Kidney epithelial cell (primary cell): Measurements from ENCODE around the gene BPIFB1. TPM values are rescaled to one million over a fixed set of nuclear protein-coding genes. Genes with fewer than 3 reads are reported as not detected.

Experiments
- DNase-seq: peaks from one replicate; pipeline ENCODE4 v3.0.0-alpha.2; 2010; ENCODE audit warnings: low read depth
- H3K27me3 ChIP-seq: 2 replicates; pipeline ENCODE4 v1.6.0; 2011; ENCODE audit warnings: low read length; ENCODE audit not compliant: control insufficient read depth, insufficient read depth
- H3K36me3 ChIP-seq: 2 replicates; pipeline ENCODE4 v1.5.1; 2011; ENCODE audit warnings: low read length; ENCODE audit not compliant: control insufficient read depth, insufficient read depth
- H3K4me3 ChIP-seq: 2 replicates; pipeline ENCODE4 v1.5.1; 2011; ENCODE audit warnings: low read depth, mild to moderate bottlenecking, control low read depth, low read length
- CTCF ChIP-seq: IDR thresholded peaks from 2 replicates; pipeline ENCODE4 v1.5.1; 2011; ENCODE audit warnings: mild to moderate bottlenecking, moderate library complexity, low read length, control low read depth, inconsistent platforms; ENCODE audit not compliant: insufficient read depth, poor library complexity, severe bottlenecking
- total RNA-seq: library from RNA; depleted of rRNA; stranded (reverse); fragments of >200 nt; gene quantifications from 2 replicates; pipeline ENCODE4 v1.2.3, GENCODE V29; 2015

The BPIFB1 gene
- total RNA-seq, 1 donor from 2014 or later, result not detected

- Histone ChIP-seq H3K4me3 (no peak overlapping the region), H3K27me3 (peaks cover 2% of the 10 kb centered on the region), H3K36me3 (no peaks in the 10 kb centered on the region)
- DNase-seq, result no peak
- TF ChIP-seq CTCF, result no peak
These were observed 21.5 kb upstream of the BPIFB1 start for GRCh38 chr20:33261465-33261864.

- no peaks in the 10 kb centered on the region for H3K36me3 ChIP-seq
- H3K27me3 ChIP-seq, result peaks cover 2% of the 10 kb centered on the region
- no peak overlapping the region for H3K4me3 ChIP-seq
- peak; percentile 7 for DNase-seq
- TF ChIP-seq CTCF, result peak; percentile 77
These were observed 20.4 kb upstream of the BPIFB1 start for GRCh38 chr20:33262658-33263065.

GRCh38 chr20:33263784-33264183 is 19.2 kb upstream of the BPIFB1 start:
- Histone ChIP-seq H3K4me3 (no peak overlapping the region), H3K27me3 (peaks cover 2% of the 10 kb centered on the region), H3K36me3 (no peaks in the 10 kb centered on the region)
- no peak for DNase-seq
- no peak for TF ChIP-seq CTCF

GRCh38 chr20:33267701-33268100 is 15.3 kb upstream of the BPIFB1 start:
- H3K4me3 ChIP-seq, result no peak overlapping the region
- DNase-seq, result no peak

GRCh38 chr20:33272155-33272873 is 10.7 kb upstream of the BPIFB1 start:
- no peak for DNase-seq
- Histone ChIP-seq H3K36me3 (no peaks in the 10 kb centered on the region), H3K27me3 (peaks cover 6% of the 10 kb centered on the region), H3K4me3 (no peak overlapping the region)
- no peak for TF ChIP-seq CTCF

More at GRCh38 chr20:33267701-33268100, 15.3 kb upstream of the BPIFB1 start:
- TF ChIP-seq CTCF, result no peak
- Histone ChIP-seq H3K36me3 (no peaks in the 10 kb centered on the region), H3K27me3 (peaks cover 2% of the 10 kb centered on the region)
